Measurements from ENCODE around the gene GATM.
"Not testable (repeated sequence)": the region's sequence is repeated elsewhere in the genome, so short reads cannot be mapped to it uniquely, and the experiment has no call there.

The GATM gene

DNA sequence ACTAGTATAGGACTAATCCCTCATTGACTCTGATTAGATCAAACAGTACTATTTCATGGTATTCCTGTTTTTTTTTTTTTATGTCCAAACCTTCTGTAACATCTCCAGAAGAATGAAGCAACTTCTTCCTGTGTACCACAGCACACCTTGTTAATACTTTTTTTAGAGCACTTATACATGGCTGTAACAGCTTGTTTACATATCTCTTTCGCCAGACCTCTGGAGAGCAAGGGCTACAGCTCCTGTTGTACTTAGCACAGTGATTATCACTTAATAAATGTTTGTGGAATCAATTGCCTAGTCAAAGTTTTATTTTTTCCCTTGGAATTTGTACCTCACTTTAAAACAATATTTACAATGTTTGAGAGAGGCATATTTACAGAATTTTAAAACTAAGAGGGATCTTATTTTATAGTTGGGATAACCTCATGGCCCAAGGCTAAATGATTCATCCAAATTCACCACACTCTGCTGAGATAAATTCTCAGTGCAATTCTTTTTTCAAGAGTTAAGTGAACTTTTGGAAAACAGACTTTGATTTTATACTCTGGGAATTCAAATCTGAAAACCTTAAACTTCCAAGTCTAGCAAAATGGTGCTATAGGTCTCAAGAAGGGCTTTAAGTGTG is 9.2 kb upstream of the GATM start:
- no peak for DNase-seq

DNA sequence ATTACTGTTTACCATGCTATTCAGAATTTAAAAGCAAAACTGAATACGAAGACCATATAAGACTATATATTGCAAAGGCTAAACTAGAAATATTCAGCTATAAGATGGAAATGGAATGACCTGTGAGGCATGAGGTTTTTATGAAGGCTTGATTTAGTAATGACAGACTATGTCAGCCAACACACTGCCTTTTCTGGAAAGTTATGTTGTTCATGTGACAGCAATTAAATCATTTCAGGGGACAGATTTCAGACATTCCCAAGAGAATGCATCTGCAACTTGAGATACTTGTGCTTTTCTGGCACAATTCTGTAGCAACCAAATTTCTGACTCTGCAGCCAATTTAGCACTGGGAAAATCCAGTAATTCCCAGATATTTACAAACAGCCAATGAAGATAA is 8.6 kb upstream of the GATM start:
- no peak for DNase-seq

GRCh38 chr15:45386420-45386819 is 8.1 kb upstream of the GATM start:
- no peak for DNase-seq

- no peak for DNase-seq
Measured at GRCh38 chr15:45385590-45385989, 7.2 kb upstream of the GATM start.

- DNase-seq: no peak
Measured at GRCh38 chr15:45384700-45385099, 6.4 kb upstream of the GATM start.

DNA sequence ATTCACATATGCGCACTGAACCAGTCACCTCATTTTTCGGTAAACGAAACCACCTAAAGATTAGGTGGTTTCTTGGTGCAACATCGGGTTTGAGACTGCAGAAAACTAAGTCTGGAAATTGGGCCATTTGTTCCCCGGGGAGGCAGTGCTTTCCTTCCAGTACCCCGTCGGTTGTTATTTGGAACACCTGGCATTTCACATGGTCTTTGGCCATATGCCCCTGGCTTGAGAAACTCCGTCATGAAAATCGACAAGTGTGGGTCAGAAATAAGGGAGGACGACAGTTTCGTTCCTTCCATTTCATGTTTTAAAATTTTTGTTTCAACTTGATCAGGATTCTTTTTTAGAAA is 544 bp upstream of the GATM start:
- no peak for DNase-seq

DNA sequence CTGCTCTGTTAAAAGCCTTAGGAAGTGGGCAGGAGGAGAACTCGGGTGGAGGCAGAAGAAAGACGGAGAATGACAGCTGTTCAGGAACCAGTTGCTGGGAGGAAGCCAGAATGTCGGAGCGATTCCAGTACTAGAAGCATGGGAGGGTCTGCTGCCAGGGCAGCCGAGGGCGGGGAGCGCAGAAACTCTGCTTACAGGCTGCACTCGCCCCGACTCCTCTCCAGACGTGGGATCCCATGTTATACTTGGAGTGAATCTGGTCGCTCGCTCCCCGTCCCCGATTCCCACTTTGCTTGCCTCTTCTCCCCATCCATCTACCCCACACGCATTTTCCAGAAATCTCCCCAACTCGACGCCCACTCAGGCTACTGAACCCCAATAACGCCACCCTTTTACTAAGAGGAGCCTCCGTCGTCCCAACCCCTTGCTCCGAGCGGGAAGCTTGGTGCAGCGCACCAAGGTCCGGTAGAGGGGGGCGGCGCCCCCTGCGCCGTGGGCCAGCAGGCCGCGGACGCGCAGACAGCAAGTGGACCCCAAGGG is 665 bp downstream of the GATM start:
- no peak for DNase-seq

- no peak for DNase-seq
Measured at GRCh38 chr15:45376967-45377608, 1.3 kb downstream of the GATM start.

DNA sequence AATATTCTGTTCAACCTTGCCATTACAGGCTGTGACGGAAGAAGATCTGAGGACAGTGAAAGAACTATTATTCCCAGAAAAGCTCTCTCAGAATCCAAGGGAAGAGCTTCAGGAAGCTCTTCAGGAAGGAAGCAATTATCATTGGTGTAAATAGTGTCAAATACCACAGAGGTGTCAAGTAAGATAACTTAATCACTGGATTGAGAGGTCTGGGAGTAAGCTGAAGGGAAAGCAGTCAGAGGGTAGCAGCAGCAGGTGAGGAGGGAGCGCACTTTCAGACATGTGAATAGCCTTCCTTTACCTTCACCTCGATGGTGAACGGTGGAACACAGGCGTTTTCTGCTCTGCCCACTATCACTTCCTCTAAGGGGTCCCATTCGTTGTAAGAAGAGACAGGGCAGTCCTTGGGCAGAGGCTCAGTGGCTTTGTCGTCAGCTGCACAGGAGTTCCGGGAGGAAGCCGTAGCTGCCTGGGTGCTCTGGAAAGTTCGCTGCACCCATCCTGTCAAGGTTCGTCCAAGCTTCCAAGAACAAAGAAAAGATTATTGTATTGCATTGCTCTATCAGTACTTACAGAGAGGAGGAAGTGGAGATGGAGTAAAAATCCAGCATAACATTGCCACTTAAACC is 1.9 kb downstream of the GATM start:
- no peak for DNase-seq

- DNase-seq: no peak
Measured at GRCh38 chr15:45375836-45376235, 2.5 kb downstream of the GATM start.

GRCh38 chr15:45373976-45374375 is 4.4 kb downstream of the GATM start:
- DNase-seq: no peak

- DNase-seq: no peak
Measured at GRCh38 chr15:45372041-45372995, 6.0 kb downstream of the GATM start.

GRCh38 chr15:45371546-45371945 is 6.8 kb downstream of the GATM start:
- DNase-seq: no peak

- not testable (repeated sequence) for DNase-seq
Measured at GRCh38 chr15:45370042-45370441, 8.3 kb downstream of the GATM start.

GRCh38 chr15:45367222-45367621 is 11.1 kb downstream of the GATM start:
- DNase-seq: not testable (repeated sequence)

- DNase-seq: no peak
Measured at GRCh38 chr15:45364271-45364670, 14.1 kb downstream of the GATM start.

GRCh38 chr15:45363801-45364200 is 14.5 kb downstream of the GATM start:
- DNase-seq: no peak

GRCh38 chr15:45363334-45363733 is 15.0 kb downstream of the GATM start:
- no peak for DNase-seq

- DNase-seq: no peak
Measured at GRCh38 chr15:45362419-45362818, 15.9 kb downstream of the GATM start.

DNA sequence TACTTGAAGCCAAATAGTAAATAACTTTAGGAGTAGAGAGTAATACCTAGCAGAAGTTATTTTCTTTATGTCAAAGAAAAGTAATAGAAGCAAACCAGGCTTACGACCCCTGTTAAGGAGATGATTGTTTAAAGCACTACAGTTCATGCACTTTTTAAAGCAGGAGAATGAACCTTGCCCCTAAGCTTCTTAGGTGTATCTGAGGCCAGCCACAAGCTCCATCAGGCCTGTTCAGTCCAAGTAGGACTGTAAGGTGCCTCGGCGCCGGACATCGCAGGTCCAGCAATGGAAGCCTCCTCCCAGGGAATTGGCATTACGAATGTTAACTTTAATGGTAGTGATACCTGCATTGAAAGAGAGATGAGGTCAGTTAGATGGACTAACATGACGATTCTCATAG is 16.5 kb downstream of the GATM start:
- DNase-seq: no peak

DNA sequence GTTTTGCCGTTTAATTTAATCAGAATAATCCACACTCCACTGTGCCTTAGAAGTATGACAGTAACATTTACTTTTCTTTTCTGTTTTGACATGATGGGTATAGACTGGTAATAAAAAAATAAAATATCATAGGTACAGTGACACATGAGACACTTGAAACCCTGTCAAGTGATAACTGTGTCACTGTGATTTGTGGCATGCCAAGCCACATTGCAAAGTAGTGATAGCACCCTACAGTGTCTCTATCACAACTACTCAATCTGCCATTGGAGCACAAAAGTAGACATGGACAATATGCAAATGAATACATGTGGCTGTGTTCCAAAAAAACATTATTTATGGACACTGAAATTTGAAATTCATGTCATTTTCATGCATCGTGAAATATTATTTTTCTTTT is 22.5 kb downstream of the GATM start:
- DNase-seq: no peak

DNA sequence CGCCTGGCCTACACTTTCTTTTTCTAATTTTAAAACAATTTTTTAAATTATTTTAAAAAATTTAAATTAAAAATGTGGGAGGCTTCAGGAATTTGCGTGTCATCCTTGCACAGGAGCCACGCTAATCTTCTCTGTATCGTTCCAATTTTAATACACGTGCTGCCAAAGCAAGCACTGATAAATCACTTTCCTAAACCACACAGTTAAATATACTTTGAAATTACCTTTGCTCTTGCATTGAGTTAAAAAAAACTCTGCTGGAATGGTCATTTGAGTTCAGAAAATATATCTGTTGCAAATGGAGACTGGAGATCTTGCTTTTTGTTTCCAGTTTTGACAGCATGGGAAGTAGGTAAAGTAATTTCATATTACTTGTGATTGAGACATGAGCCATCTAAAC is 23.6 kb downstream of the GATM start:
- DNase-seq: no peak

- DNase-seq: no peak
Measured at GRCh38 chr15:45351227-45351626, 27.1 kb downstream of the GATM start.

Measured in stimulated activated CD8-positive, alpha-beta memory T cell treated with anti-CD3 and anti-CD28 coated beads, Interleukin-4, amount 100 ng/mL, for 48 hours (primary cell).